ENCODE measurements around the gene B3GALNT2.
"Not testable (repeated sequence)": the region's sequence is repeated elsewhere in the genome, so short reads cannot be mapped to it uniquely, and the experiment has no call there.

Gene B3GALNT2

DNA sequence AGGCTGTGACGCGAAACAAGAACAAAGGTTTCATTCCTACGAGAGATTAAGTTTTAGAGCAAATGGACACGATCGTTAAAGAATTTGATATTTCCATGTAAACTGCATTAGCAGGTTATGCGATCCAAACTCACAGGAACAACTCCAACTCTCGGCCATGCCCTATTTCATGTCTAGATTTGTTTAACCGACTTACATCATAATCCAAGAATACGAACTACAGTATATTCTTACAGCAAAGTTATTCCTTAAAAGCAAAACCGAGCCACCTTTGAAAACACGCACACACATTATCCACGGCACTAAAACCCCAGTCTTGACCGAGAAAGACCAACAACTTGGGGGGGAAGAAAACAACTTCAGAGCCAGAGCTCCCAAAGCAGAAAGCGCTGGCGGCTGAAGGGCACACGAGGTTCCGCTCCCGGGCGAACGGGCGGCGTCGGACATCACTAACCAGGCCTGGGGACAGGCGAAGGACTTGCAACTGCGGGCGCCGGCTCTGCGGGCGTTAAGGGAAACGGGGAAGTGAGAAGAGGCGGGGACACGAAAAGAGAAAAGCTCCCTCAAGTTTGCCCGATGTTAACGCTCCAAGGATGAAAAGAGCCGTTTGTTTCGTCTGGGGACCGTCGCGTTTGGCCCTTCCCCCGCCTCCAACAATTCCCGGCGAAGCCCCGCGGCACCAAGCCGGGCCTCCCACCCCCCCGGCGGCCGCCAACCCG, 690 bp downstream of the B3GALNT2 start:
- peak; percentile 72 for DNase-seq

DNA sequence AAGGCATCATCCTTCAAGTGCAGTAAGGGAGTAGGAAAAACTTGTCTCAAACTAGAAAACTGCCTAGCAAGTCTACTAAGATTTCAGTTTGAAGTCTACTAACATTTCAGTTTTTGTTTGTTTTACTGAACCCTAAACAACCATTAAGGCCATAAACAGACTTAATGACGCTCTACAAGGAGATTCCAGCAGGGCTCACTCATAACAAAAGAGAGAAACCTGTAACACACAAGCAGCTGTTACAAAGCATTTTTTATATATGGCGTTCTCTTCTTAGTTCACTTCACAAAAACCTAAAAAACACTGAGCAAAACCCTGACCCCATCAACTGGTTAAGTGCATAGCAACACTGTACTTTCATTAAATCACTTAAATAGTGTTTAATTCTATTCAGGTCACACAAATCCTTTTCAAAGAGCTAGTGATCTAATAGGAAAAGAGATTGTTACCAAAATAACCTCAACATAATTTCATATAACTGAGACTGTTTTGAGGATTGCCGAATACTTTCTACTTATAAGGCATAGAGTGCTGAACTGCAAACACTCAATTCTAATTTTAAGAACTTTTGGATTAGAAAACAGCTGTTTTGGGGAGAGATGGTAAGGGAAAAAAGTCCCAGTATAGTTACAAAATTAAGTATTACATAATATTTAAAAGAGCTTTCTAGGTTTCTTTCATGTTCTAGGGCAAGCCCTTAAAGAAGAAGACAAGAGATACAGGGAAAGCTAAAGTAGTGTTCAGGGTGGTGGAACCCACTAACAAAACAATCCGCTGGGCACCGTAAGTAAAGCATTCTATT, 1.4 kb downstream of the B3GALNT2 start:
- DNase-seq: no peak

DNA sequence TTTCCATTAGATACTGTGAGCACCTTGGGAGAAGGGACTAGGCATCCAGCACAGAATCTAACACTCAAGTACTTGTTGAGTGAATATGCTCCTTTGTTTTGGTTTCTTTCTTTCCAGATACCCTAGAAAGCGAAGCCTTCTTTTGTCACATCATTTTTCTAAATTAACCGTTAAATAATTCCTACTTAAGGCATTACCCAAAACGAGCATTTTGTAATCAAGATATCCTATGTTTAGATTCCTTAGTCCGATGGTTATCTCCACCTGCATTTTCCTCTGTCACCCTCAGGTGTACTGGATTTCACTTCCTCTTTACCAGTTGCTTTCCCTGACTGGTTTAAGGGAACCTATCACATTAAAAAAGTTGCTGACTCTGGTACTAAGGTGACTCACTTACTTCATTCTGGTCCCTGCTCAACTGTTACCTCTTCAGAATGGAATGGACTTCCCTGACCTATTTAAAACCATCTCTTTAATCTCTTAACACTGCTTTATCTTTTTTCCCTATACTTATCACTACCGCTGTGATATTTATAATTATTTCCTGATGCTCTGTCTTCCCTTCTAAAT, 3.2 kb downstream of the B3GALNT2 start:
- DNase-seq: no peak

DNA sequence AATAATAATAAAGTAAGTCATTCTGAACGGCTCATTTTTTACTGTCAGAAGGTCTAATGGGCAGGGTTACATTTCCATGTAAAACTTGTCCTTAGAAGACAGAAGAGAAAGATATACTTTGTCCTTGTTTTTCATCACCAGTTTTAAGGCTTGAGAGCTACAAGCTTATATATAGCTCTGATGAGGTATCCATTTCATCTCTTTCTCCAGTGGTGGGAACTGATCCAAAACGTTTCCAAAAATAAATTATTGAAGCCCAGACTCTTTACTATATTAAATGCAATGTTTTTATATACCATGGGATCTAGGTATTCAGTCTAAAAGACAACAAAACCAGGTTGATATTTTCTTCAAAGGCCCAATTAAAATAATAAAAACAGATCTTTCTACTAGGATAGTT, 8.7 kb downstream of the B3GALNT2 start:
- DNase-seq: no peak

DNA sequence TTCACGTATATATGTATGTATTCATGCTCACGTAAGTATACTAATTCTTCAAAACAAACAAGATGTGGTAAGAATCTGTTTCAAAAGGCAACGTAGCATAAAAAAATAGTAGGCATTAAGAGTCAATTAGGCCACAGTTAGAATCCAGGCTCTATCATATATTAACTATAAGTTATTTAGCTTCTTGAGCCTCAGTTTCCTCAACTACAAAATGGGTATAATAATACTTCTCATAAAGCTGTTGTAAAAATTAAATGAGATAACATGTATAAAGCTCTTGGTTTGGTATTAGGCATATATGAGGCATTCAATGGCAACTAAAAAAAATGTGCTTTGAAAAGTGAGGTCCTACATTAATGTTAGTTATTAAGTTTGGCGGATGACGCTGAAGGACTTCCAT, 9.2 kb downstream of the B3GALNT2 start:
- DNase-seq: no peak

DNA sequence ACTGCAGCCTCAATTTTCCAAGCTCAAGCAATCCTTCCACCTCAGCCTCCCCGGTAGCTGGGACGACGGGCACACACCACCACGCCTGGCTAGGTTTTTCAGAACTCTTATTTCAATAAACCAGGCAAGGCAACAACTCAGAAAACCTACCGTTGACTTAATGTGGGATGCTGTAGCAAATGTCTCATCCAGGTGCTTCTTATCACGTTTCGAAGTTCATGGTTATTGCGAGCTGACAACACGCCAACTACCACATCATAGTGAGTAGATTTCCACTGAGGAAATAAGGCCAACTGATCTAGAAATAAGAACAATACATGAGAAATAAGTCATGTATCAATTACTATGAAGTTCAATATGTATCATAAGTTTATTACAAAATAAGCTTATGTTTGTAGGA, 9.7 kb downstream of the B3GALNT2 start:
- DNase-seq: no peak

DNA sequence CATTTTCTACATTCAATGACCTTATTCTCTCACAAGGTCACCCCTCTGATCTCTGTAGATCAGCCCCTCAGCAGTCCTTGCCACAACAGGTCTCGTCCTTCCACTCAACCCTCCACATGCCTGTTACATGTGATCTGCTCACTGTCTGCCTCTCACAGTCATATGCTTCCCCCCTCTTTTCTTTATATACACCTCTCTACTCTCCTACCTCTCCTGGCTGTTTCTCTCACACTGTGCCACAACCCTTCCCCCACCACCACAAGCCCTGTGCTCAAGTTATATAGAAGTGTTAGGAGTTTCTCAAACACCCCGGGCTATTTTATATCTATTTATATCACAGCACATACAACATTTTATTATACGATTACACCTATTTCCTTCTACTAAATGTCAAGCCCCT, 12.6 kb downstream of the B3GALNT2 start:
- no peak for DNase-seq

DNA sequence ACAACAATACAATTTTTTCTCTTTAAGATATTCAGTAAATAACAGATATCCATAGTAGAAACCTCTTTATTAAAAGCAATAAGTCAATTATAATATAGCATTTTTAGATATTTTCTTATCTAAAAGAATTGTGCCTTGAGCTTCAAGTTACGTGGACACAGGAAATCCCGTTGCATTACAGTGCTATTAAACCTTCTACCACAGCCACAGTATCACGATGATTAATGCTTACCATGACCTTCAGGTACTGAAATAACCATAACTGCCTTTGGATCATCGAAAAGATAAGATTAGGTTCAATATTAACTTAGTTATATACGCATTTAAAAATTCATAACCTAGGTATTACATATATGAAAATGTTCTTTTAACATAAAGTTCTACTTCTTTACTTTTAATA, 17.9 kb downstream of the B3GALNT2 start:
- DNase-seq: no peak

DNA sequence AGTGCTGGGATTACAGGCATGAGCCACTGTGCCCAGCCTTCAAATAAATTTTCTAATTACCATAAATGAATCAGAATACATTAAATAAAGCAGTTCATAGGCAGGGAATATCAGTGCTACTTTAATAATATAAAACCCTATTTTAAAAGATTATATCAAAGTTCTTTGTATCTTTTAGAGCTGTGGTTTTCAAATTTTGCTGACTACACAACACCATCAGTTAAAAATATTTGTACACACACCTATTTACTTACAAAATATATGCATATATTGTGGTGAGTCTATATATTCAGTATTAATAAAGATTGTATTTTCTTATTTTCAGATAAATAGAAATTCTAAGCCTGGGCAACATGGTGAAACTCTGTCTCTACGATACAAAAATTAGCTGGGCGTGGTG, 18.7 kb downstream of the B3GALNT2 start:
- DNase-seq: no peak

DNA sequence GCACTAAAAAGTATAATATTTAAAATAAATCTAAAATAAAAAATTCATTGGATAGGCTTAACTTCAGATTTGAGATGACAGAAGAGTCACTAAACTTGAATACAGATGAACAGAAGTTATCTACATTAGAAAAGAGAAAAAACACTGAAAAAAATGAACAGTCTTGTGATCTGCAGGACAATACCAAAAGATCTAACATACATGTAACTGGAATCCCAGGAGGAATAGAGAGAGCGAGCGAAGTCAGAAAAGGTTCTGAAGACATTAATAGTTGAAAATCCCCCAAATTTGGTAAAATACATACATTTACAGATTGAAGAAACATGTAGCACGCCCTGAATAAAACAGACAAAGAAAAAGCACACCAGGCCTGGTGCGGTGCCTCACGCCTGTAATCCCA, 21.2 kb downstream of the B3GALNT2 start:
- no peak for DNase-seq

DNA sequence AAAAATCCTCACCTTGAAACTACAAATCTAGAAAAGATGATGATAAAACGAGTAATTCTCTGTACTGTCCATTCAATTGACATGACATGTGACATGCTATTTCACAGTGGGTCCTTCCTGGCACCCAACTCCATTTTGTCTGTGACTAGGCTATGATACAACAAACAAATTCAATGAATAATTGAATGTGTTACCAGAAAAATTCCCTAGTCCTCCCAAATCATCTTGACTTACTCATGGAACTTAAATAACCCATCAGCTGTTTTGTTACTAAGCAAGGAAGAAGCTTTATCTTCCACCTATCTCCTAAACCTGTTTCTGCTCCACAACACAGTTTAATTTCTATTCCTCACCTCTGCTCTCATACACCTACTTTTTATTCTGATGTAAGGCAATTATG, 30.4 kb downstream of the B3GALNT2 start:
- DNase-seq: no peak

DNA sequence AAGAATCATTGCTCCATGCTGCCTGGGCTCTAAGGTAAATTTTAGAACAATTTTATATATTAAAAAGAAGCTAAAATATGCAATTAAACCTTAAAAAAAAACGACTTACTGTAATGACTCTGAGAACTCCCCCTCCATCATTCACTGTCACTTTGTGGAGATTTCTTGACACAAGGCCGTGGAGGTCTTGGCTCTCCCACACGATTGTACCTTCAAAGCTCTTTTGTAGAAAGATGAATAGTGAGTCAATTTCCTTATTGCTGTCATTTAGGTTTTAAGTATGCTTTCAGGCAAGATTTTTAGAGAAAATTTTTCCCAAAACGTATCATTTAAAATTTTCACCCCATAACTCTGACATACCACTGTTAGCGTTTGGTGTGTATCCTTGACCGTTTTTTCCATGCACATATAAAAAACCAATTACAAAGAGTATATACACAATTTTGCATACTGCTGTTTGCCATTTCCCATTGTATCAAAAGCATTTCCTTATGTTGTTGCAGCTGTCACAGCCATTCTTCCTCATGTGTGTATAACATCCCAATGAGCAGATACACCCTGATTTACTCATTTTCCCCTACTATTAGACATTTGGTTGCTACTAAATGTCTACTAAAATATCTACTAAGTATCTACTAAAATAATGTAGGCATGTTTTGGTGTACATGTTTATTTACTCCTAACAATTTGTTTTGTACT, 33.4 kb downstream of the B3GALNT2 start:
- DNase-seq: no peak

DNA sequence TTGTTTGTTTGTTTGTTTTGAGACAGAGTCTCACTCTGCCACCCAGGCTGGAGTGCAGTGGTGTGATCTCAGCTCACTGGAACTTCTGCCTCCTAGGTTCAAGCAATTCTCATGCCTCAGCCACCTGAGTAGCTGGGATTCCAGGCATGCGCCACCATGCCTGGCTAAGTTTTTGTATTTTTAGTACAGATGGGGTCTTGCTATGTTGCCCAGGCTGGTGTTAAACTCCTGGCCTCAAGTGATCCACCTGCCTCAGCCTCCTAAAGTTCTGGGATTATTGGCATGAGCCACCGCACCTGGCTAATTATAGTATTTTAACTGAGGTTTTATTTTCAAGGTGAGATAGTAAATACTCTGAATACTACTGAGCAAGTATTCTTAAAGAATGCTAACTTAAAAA, 34.4 kb downstream of the B3GALNT2 start:
- not testable (repeated sequence) for DNase-seq

DNA sequence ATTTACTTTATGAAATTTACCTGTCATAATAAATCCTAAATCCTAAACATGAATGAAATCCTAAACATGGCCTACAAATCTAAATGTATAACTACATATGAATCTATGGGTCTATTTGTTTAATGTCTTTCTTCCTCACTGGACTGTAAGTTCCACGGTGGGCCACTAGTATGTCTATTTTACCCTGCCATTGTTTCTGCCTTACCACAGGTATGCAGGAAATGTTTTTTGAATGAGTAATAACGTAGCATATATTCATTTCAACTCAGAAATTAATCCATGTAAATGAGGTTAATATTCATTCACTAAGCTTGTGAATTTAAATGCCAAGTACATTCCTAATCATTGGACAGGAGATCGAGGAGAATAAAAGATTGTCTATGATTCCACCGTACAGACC, 35.3 kb downstream of the B3GALNT2 start:
- no peak for DNase-seq

DNA sequence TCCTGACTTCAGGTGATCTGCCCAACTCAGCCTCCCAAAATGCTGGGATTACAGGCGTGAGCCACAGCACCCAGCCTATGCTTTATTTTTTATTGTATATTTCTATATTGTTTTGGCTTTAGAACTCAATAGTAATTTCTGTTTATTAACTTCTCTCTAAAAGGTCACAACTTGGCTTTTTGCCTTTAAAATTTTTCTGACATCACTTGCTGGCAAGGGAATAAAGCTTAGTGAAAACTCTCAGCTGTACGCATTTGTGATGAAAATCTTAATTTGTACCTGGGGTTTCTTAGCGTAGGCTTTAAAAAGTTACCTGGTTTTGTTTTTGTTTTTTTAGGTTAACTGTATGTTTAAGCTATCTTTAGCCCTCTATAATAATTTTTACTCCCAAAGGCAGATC, 36.2 kb downstream of the B3GALNT2 start:
- DNase-seq: no peak

DNA sequence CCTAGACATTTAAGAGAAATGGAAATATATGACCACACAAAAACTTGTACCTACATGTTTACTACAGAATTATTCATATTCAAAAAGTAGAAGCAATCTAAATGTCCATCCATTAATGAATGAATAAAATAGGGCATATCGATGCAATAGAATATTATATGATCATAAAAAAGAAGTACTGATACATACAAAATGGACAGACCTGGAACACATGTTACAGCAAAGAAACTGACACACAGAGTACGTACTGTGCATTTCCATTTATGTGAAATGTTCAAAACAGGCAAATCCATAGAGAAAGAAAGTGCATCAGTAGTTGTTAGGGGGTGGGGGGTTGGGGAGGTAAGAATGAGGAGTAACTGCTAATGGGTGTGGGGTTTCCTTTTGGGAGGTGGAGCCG, 39.2 kb downstream of the B3GALNT2 start:
- no peak for DNase-seq

DNA sequence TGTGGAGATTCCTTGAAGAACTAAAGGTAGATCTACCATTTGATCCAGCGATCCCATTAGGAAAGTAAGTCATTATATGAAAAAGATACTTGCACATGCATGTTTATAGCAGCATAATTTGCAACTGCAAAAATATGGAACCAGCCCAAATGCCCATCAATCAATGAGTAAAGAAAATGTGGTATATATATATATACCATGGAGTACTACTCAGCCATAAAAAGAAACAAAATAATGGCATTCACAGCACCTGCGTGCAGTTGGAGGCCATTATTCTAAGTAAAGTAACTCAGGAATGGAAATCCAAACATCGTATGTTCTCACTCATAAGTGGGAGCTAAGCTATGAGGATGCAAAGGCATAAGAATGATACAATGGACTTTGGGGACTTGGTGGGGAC, 41.4 kb downstream of the B3GALNT2 start:
- DNase-seq: not testable (repeated sequence)

DNA sequence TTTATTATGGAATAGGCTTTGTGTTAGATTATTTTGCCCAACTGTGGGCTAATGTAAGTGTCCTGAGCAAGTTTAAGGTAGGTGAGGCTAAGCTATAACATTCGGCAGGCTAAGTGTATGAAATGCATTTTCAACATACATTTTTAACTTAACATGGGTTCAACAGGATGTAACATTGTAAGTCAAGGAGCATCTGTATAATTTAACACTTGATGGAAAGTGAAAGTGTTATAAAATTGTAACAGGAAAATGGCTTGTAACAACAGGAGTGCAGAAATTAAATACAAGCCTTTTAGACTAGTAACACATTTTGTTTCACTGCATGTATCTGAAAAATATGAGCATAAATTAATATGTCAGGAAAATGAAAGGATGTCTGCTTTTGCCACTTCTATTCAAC, 42.3 kb downstream of the B3GALNT2 start:
- DNase-seq: no peak

DNA sequence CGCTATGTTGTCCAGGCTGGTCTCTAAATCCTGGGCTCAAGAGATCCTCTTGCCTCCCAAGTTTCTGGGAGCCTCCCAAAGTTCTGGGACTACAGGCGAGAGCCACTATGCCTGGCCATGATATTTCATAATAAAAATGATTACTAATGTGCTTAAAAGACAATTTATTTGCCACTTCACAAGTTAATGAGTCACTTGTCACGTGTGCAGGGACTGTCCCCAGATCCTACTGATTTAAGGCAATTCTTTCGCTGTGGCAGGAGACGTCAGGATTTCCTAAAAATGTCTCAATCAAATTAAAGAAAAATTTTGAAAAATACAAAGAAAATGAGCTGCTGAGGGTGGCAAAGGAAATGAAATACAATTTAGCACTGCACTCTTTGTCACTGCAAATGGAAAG, 43.5 kb downstream of the B3GALNT2 start:
- DNase-seq: no peak

DNA sequence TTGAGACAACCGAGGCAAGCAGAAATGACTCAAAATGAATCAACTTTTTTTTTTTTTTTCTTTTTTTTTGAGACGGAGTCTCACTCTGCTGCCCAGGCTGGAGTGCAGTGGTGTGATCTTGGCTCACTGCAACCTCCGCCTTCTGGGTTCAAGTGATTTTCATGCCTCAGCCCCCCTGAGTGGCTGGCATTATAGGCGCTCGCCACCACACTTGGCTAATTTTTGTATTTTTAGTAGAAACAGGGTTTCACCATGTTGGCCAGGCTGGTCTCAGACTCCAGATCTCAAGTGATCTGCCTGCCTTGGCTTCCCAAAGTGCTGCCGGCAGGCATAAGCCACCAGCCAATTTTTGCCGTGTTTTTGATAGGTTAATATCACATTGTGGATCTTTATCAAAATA, 46.4 kb downstream of the B3GALNT2 start:
- not testable (repeated sequence) for DNase-seq

DNA sequence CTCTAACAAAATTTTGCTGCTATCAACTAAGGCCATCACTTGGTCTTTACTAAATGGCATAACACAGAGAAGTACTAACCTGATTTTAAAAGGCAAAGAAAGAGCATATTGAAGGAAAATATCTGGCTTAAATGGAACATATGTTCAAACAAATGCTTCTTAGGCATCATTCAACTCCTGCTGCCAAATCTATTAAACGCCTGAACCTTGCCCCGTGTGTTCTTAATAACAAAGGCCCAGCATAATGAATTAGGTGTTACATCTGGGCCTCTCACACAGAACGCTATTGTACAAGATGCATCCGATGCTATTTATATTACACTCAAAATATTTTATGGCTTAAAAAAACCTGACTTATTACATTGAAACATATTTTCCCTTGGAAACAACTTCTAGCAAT, 48.4 kb downstream of the B3GALNT2 start:
- DNase-seq: no peak

DNA sequence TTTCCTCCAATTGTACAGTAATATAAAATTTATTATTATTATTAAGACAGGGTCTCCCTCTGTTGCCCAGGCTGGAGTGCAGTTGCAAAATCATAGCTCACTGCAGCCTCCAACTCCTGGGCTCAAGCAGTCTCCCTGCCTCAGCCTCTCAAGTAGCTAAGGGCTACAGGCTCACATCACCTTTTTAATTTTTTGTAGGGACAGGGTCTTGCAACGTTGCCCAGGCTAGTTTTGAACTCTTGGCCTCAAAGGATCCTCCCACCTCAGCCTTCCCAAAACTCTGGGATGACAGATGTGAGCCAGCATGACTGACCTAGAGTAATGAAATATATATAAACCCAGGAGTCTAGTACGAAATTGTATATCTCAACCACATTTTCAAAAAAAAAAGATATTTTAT, 49.2 kb downstream of the B3GALNT2 start:
- DNase-seq: no peak

DNA sequence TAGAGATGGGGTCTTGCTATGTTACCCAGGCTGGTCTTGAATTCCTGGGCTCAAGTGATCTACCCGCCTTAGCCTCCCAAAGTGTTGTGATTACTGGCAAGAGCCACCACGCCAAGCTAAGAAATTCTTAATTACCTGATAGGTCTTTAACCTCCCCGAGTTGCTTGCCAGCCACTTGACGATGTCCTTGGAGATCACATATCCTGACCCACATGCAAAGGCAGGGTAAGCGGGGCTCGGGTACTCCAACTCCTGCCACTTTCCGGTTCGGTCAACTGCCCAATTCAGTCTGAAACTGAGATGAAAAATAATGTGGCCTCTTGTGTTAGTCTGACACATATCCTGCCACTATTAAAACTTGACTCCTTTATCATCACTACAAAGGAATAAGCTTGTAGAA, 50.2 kb downstream of the B3GALNT2 start:
- no peak for DNase-seq

Measured in femur (tissue), 1 donor.